Measurements from ENCODE around the gene DLGAP1. TPM values are rescaled to one million over a fixed set of nuclear protein-coding genes. Genes with fewer than 3 reads are reported as not detected.

The DLGAP1 gene
- polyA plus RNA-seq, 1 donor from 2014 or later: 4.5 TPM

- TF ChIP-seq RAD21 (conservative IDR thresholded peaks at IDR 0.05) (no peak), MXI1 (conservative IDR thresholded peaks at IDR 0.05; ENCODE audit: poor library complexity, severe bottlenecking) (no peak), EP300 (conservative IDR thresholded peaks at IDR 0.05; ENCODE audit: poor library complexity, severe bottlenecking) (no peak), CTCF (IDR thresholded peaks at IDR 0.05; ENCODE audit: poor library complexity, severe bottlenecking) (no peak), EZH2 (IDR thresholded peaks at IDR 0.05; ENCODE audit: borderline replicate concordance, insufficient read depth, low read length, poor library complexity, severe bottlenecking) (no peak)
- H3K4me2 ChIP-seq (ENCODE audit: low read length): no peak overlapping the region
- H2AFZ ChIP-seq (ENCODE audit: low read depth, low read length): no peak overlapping the region
- H3K4me3 ChIP-seq (ENCODE audit: low read length): no peak overlapping the region
- H3K9me3 ChIP-seq (ENCODE audit: low read length): no peaks in the 10 kb centered on the region
- no peaks in the 10 kb centered on the region for H3K36me3 ChIP-seq (ENCODE audit: insufficient read depth, low read length)
- H3K9me2 ChIP-seq (ENCODE audit: insufficient read depth, low read length): no peaks in the 10 kb centered on the region
- no peaks in the 10 kb centered on the region for H4K20me1 ChIP-seq (ENCODE audit: insufficient read depth)
- no peak overlapping the region for H3K9ac ChIP-seq (ENCODE audit: low read length)
- no peaks in the 10 kb centered on the region for H3K79me2 ChIP-seq (replicated peaks; ENCODE audit: insufficient read depth, low read length)
- no peaks in the 10 kb centered on the region for H3F3A ChIP-seq (ENCODE audit: insufficient read depth, low read length, poor library complexity, severe bottlenecking)
- H3K27me3 ChIP-seq (ENCODE audit: insufficient read depth, low read depth, low read length): no peaks in the 10 kb centered on the region
- H3K27ac ChIP-seq (ENCODE audit: low read length): no peak overlapping the region
Observed at GRCh38 chr18:3984163-3984757, 470.8 kb downstream of the DLGAP1 start.

- Histone ChIP-seq H3K9ac (ENCODE audit: low read length) (no peak overlapping the region), H3K27ac (ENCODE audit: low read length) (no peak overlapping the region)
Observed at GRCh38 chr18:3983351-3983969, 471.6 kb downstream of the DLGAP1 start.

More at GRCh38 chr18:3983351-3983969, 471.6 kb downstream of the DLGAP1 start:
- TF ChIP-seq POLR2AphosphoS5 (IDR thresholded peaks at IDR 0.05) (no peak), EZH2 (IDR thresholded peaks at IDR 0.05; ENCODE audit: borderline replicate concordance, insufficient read depth, low read length, poor library complexity, severe bottlenecking) (no peak), EP300 (conservative IDR thresholded peaks at IDR 0.05; ENCODE audit: poor library complexity, severe bottlenecking) (no peak), TAF1 (IDR thresholded peaks at IDR 0.05; ENCODE audit: low read depth) (no peak), CTCF (IDR thresholded peaks at IDR 0.05; ENCODE audit: poor library complexity, severe bottlenecking) (no peak), MXI1 (conservative IDR thresholded peaks at IDR 0.05; ENCODE audit: poor library complexity, severe bottlenecking) (no peak), SMC3 (conservative IDR thresholded peaks at IDR 0.05; ENCODE audit: poor library complexity) (no peak), RAD21 (conservative IDR thresholded peaks at IDR 0.05) (no peak)
- TF ChIP-seq, protein P1, sequence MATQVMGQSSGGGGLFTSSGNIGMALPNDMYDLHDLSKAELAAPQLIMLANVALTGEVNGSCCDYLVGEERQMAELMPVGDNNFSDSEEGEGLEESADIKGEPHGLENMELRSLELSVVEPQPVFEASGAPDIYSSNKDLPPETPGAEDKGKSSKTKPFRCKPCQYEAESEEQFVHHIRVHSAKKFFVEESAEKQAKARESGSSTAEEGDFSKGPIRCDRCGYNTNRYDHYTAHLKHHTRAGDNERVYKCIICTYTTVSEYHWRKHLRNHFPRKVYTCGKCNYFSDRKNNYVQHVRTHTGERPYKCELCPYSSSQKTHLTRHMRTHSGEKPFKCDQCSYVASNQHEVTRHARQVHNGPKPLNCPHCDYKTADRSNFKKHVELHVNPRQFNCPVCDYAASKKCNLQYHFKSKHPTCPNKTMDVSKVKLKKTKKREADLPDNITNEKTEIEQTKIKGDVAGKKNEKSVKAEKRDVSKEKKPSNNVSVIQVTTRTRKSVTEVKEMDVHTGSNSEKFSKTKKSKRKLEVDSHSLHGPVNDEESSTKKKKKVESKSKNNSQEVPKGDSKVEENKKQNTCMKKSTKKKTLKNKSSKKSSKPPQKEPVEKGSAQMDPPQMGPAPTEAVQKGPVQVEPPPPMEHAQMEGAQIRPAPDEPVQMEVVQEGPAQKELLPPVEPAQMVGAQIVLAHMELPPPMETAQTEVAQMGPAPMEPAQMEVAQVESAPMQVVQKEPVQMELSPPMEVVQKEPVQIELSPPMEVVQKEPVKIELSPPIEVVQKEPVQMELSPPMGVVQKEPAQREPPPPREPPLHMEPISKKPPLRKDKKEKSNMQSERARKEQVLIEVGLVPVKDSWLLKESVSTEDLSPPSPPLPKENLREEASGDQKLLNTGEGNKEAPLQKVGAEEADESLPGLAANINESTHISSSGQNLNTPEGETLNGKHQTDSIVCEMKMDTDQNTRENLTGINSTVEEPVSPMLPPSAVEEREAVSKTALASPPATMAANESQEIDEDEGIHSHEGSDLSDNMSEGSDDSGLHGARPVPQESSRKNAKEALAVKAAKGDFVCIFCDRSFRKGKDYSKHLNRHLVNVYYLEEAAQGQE (IDR thresholded peaks at IDR 0.05; ENCODE audit: borderline replicate concordance): no peak
- H3F3A ChIP-seq (ENCODE audit: insufficient read depth, low read length, poor library complexity, severe bottlenecking): no peaks in the 10 kb centered on the region
- H2AFZ ChIP-seq (ENCODE audit: low read depth, low read length): no peak overlapping the region
- H4K20me1 ChIP-seq (ENCODE audit: insufficient read depth): no peaks in the 10 kb centered on the region
- no peaks in the 10 kb centered on the region for H3K9me2 ChIP-seq (ENCODE audit: insufficient read depth, low read length)
- H3K36me3 ChIP-seq (ENCODE audit: insufficient read depth, low read length): no peaks in the 10 kb centered on the region
- H3K4me2 ChIP-seq (ENCODE audit: low read length): no peak overlapping the region
- no peaks in the 10 kb centered on the region for H3K79me2 ChIP-seq (replicated peaks; ENCODE audit: insufficient read depth, low read length)
- no peaks in the 10 kb centered on the region for H3K9me3 ChIP-seq (ENCODE audit: low read length)
- no peak overlapping the region for H3K4me3 ChIP-seq (ENCODE audit: low read length)
- no peaks in the 10 kb centered on the region for H3K27me3 ChIP-seq (ENCODE audit: insufficient read depth, low read depth, low read length)

Data from neural cell (in vitro differentiated cells).